HG03066 (cell line): ENCODE data around the gene FAM234B.

ENCODE experiments used
- ATAC-seq: cut with Tn5 transposase; IDR thresholded peaks from one replicate; pipeline ENCODE4 v1.9.1; 2021; ENCODE audit warnings: low read depth; ENCODE audit not compliant: unreplicated experiment

The FAM234B gene

DNA sequence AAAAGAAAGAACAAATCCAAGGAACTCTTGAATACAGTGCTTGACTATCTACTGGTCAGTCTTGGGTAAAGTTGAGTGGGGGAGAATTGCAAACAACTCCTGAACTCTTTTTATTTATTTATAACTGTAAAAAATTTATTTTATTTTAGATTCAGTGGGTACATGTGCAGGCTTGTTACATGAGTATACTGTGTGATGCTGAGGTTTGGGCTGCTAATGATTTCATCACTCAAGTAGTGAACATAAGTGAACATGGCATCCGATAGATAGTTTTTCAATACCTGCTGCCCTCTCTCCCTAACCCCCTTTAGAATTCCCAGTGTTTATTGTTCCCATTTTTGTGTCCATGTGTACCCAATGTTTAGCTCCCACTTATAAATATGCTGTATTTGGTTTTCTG lies 62.5 kb downstream of the FAM234B start:
- ATAC-seq: no peak

DNA sequence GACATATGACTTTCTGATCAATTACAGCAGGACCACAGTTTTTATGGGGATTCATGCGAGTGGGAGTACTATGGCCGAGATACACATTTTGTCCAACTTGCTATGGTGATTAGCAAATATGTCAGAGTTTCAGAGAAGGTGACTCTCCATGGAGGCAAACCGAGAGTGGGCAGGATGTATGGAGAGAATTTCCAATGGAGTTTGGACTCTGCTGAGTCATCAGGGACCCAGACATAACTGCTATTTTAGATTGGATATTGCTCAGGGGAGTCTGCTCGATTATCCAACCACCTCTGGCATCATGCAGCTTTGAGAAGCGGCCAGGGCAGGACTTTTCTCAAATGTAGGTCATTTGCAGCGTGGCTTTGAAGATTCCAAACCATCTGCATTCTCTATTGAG lies 68.8 kb downstream of the FAM234B start:
- no peak for ATAC-seq

DNA sequence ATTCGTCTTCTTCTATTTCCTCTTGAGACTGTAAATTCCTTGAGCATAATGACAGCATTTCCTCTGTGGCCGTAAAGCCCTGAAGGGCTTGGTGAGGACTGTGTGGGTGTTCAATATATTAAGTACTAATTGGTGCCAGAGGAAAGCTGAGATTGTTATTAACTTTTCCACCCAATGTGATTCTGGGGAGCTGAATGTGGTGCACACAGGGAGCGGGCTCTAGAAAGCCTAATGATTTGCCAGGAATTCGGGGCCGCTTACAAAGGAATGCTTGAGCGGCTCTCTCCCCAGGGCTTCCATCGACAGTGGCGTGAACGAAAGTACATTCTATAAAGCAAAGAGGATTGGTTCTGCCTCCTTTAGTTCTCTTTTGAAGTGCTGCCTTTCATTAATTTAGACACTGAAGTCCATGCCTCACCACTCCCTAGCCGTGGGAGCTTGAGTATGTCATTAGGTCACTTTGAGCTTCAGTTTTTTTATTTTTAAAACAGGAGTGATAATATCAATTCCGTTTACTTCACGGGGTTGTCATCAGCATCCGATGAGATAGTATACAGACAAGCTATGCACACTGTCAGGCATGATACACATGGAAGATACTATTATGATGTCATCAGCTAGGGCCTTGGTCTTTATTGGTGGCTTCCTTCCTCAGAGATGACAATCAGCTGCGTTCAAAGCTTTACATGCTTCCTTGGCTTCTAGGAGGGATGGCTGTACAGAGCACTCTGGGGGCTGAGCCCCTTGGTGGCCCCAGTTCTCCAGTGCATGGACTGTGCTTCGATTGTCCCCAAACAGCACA lies 70.3 kb downstream of the FAM234B start:
- ATAC-seq: no peak

DNA sequence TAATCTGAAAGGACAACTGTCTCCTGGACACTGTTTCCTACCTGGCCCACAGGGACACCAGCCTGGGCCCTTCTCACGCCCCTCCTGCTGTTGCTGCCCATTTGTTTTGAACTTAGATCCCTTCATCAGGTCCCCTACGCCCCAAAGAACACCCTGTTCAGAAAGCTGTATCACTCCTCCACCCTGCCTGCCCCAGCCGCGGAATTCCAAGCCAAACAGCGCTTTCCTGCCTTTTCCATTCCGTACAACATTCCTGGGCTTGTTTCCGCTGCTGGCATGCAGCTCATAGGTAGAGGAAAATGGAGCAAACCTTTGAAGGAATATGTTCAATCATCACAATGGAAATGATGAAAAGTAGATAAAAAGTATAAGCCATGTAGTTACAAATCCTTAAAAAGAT lies 72.1 kb downstream of the FAM234B start:
- ATAC-seq: no peak

DNA sequence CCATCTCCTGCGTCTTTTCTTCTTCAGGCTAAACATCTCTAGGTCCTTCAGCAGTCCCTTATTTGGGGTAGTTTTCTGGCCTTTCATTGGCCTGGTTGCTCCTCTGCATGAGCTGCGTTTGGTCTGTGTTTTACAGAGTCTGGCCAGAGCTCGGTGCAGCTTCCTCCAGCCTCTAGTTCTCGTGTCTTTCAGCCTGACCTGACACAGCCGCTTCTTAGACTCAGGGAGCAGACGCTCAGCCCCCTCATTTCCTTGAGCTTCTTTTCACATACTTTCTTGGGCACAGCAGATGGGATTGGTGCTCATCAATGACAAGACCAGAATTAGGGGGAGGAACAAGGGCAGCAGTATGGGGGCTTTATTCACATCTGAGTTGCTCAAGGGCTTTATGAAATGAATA lies 72.8 kb downstream of the FAM234B start:
- no peak for ATAC-seq

DNA sequence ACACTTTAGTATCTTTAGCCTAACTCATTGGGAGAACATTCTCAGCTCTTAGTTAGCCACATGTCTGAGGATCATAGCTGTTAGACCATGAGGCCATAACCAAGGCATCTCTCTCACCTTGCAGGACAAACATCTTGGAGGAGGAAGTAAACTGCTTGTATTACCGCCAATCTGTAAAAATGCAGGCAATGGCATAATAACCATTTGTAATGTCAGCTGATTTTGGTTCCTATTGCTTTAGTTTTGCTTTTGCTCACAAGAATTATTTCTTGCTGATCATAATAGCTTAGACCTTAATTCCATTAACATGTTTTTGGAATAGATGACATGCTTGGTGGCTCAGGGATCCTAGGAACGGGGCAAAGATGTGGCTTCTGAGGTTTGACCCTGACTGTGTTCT lies 75.6 kb downstream of the FAM234B start:
- no peak for ATAC-seq

DNA sequence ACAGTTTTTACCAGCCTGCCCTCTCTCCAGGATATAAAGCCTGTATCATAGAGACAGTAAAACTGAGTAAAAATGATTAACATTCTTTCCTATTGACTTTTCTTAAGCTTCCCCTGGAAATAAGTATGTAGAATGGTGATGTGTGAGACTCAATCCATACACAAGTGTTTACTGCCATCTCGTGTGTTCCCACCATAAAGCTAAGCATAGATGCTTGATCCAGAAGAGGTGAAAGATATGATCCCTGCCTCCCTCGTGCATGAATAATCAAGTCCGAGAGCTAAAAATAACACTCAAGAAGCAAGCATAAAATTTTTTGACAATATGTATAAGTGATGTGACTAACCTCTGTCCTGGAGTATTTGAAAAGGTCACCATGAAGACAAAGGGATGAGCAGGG lies 76.2 kb downstream of the FAM234B start:
- no peak for ATAC-seq

DNA sequence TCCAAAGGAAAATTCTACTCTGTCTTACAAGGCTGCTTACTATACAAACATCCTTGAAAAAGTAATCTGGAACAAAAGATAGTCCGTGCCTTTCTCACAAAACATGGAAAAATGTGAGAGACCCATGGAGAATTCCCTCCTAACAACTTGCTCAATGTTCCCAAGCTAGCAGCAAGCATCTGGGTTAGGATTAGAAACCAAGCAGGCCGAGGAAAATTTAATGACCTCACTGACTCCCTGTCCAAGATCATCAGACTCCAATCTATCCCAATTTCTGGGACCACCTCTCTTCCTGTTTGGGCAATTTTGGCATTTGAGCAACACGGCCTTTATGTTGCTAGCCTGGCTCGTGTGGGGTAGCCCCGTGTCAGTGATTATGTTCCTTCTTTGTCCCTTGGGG lies 77.4 kb downstream of the FAM234B start:
- no peak for ATAC-seq

DNA sequence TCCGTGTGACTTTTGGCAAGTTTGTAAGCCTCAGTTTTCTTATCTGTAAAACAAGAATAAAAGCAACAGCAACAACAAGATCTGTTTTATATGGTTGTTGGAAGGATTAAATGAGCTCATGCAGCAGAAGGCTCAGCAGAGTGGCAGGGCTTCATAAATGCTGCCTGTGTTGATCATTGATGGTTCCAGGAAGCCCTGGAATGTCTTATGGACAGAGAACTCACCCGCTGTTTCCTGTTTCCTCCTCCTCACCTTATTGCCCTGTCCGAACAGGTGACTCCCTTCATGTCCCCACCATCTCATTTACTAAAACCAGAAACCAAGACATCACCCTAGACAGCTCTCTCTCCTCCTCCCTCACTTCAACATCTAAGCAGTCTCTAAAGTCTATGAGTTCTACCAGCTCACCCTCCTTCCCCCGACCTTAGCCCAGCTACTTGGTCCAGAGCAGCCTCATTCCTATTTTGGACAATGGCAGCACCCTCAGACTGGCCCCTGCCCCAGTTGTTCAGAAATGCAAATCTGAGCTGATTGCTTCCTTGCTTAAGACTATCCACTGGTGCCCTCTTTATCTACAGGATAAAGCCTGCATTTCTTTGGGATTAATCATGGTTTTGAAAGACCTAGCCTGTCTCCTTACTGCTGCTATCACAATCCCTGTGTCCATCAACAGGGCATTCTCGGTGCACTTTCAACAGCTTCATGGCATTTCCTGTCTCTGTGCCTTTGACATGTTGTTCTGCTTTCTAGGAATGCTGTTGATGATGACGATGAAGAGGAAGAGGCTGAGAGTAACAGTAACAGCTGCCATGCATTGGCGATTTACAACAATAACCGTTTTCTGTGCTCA lies 80.7 kb downstream of the FAM234B start:
- ATAC-seq: no peak

DNA sequence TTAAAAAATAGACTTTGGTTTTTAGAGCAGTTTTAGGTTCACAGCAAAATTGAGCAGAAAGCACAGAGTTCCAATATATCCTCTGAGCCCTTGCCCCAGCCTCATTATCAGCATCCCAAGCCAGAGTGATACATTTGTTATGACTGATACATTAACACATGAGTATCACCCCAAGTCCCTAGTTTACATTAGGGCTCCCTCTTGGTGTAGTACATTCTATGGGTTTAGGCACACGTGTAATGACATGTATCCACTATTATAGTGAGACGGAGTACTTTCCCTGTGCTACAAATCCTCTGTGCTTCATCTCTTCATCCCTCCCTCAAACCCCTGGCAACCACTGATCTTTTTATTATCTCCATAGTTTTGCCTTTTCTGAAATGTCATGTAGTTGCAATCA lies 81.8 kb downstream of the FAM234B start:
- no peak for ATAC-seq

DNA sequence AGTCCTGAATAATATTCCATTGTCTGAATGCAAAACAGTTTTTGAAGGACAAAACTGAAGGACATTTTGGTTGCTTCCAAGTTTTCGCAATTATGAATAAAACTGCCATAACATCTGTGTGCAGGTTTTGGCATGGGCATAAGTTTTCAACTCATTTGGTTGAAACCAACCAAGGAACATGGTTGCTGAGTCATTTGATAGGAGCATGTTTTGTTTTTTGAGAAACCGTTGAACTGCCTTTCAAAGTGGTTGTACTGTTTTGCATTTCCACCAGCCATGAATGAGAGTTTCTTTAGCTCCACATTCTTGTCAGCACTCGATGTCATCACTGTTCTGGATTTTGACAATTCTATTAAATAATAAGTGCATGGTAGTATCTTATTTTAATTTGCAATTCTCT lies 82.3 kb downstream of the FAM234B start:
- ATAC-seq: no peak

DNA sequence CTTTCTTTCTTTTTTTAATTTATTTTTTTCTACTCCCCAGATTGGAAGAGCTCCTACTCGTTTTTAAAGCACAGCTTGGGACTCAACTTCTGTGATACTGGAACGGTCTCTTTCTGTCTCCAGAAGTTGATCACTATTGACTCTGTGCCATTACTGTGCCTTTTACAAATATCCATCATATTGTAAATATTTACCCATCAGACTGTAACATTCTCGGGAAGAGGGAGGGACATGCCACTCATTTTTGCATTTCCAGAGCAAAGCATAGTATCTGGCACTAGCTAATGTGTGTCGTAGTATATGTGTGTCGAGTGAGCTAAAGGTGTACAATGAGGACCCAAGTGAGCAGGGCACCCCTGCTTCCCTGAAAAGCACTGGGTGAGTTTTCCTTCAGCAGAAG lies 83.3 kb downstream of the FAM234B start:
- ATAC-seq: no peak

DNA sequence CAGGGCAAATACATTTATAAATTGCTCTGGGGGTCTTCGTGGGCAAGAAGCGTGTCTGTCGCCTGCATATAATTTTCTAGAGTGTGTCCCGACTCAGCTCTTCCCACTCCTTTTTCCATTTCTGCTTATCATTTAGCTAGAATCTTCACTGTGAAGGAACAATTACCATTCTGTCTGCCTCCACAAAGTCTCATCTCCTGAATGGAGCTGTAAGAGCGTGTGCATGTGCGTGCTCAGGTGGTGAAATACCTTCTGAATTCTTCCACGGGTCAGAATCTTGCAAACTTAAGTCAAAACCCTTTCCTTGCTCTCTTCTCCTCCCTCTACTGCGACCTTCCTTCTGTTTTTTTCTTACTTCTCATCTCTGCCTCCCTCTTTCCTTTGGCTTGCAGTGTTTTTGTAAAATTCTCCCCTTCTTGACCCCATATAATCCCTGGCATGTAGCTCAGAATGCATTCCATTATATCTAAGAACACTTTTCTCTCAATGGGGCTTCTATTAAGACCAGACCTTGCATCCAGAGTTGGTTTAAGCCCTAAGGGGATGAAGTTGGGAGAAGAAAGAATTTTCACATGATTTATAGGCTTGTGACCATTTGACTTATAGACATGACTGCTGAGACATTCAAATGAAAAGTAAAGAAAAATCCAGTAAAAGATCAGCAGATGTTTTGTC lies 84.2 kb downstream of the FAM234B start:
- ATAC-seq: no peak

DNA sequence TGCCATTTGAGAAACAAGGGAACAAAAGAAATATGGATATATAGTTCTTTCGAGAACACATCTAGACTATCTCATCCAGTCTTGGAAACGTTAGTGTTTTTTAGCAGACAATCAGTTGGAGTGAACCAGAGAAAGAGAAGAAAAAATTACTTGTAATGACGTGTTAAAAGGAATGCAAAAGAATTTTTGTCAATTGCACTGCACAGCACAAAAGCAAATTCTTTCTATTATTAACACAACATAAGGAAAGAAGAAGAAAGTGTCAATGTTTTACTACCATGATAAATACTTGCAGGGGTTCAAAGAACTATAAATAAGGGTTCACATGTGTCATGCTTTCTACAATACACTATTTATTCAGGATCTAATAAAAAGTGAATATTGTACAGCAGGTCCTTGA lies 86.8 kb downstream of the FAM234B start:
- ATAC-seq: no peak
